ENCODE data around the gene RBMS3.
A peak's percentile ranks its signal among the peaks of the same experiment; 100 is the strongest.

The RBMS3 gene

DNA sequence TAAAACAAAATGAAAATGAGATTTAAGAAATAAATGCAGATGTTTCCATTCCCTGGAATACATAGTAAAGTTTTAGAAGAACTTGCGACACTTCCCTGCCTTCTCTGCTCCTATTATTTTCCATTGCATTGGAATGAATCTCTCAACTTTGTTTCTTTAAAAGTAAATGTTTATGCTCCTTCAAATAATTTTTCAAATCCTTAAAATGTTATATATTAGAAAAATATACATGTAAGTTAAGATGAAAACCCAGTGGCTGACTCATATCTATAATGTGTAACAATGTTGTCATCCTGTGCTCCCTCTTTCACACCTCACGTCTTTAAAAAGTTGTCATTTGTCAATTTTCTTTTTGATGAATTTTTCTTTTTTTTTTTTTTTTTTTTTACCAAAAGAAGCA lies 3.6 kb downstream of the RBMS3 start:
- Histone ChIP-seq H3K36me3 (ENCODE audit: control insufficient read depth in 1 of 2, insufficient read depth in 2 of 2, low read length in 2 of 2) (no peaks in the 10 kb centered on the region), H3K9ac (ENCODE audit: low read length) (no peak overlapping the region), H2BK5ac (ENCODE audit: low read depth, low read length, poor library complexity) (no peak overlapping the region), H4K12ac (ENCODE audit: low read depth, low read length) (no peak overlapping the region), H4K8ac (ENCODE audit: low read depth, low read length) (no peak overlapping the region), H2AK5ac (ENCODE audit: low read length) (no peak overlapping the region), H3K9me3 (ENCODE audit: insufficient read depth, low read depth, low read length) (no peaks in the 10 kb centered on the region), H4K91ac (ENCODE audit: low read depth, low read length) (no peak overlapping the region), H3K4me2 (ENCODE audit: low read length) (no peak overlapping the region), H2BK120ac (ENCODE audit: insufficient read depth, low read length, poor library complexity) (no peak overlapping the region), H3K4ac (ENCODE audit: low read depth, low read length) (no peak overlapping the region), H3K4me3 (ENCODE audit: low read depth, low read length) (no peak overlapping the region), H3K27ac (ENCODE audit: low read depth, low read length) (no peak overlapping the region), H3K79me1 (ENCODE audit: low read length) (peaks cover 21% of the 10 kb centered on the region), H3K27me3 (ENCODE audit: insufficient read depth, low read length) (no peaks in the 10 kb centered on the region), H2BK12ac (ENCODE audit: low read length) (no peak overlapping the region), H2AFZ (ENCODE audit: insufficient read depth, low read length, poor library complexity) (no peak overlapping the region), H3K23ac (ENCODE audit: low read length) (no peak overlapping the region), H3K79me2 (ENCODE audit: control insufficient read depth, insufficient read depth, low read length, poor library complexity) (peaks cover 3% of the 10 kb centered on the region), H3K14ac (ENCODE audit: low read length) (no peak overlapping the region), H3K18ac (ENCODE audit: low read length) (no peak overlapping the region), H3K4me1 (ENCODE audit: control insufficient read depth in 1 of 2, insufficient read depth in 2 of 2, low read length in 2 of 2) (peaks cover 3 to 6% of the 10 kb centered on the region in 2 experiments)
- no CpG with 5 or more reads among the region's 2 CpGs for WGBS (ENCODE audit: extremely low coverage, insufficient coverage, insufficient read length)
- no peak for DNase-seq

DNA sequence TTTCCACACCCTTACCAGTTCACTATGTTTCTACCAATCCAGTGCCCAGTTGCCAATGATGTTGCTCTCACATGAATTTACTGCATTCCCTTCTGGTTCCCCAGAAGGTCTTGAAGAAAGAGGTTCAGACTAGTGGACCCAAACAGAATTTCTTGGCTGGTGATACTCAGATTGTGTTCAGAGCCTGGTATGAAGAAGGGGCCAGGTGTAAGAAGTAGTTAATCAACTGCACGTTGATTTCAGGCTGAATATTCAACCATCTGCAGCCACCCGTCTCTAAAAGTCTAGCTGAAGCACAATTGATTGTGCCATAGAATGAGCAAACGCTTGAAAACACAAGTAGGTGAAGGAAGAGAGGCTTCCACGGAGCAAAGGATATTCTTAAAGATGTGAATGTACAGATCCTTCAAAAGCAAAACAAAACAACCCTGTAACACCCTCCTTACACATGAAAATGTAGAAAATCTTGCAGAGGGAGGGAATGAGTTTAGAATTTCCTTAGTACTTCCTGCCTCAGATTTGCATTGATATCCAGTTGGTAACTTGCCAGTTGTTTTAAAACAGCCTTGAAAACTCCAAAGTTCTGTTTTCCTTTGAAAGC lies 4.7 kb downstream of the RBMS3 start:
- Histone ChIP-seq H3K27me3 (ENCODE audit: insufficient read depth, low read length) (no peaks in the 10 kb centered on the region), H2BK5ac (ENCODE audit: low read depth, low read length, poor library complexity) (no peak overlapping the region), H3K27ac (ENCODE audit: low read depth, low read length) (no peak overlapping the region), H3K14ac (ENCODE audit: low read length) (no peak overlapping the region), H2BK12ac (ENCODE audit: low read length) (peak overlapping the region; percentile 5), H3K36me3 (ENCODE audit: control insufficient read depth in 1 of 2, insufficient read depth in 2 of 2, low read length in 2 of 2) (no peaks in the 10 kb centered on the region), H4K8ac (ENCODE audit: low read depth, low read length) (no peak overlapping the region), H3K23ac (ENCODE audit: low read length) (no peak overlapping the region), H3K4ac (ENCODE audit: low read depth, low read length) (peak overlapping the region; percentile 1), H3K9ac (ENCODE audit: low read length) (no peak overlapping the region), H3K79me2 (ENCODE audit: control insufficient read depth, insufficient read depth, low read length, poor library complexity) (peaks cover 3% of the 10 kb centered on the region), H4K91ac (ENCODE audit: low read depth, low read length) (no peak overlapping the region), H4K12ac (ENCODE audit: low read depth, low read length) (no peak overlapping the region), H2AK5ac (ENCODE audit: low read length) (no peak overlapping the region), H3K18ac (ENCODE audit: low read length) (no peak overlapping the region), H3K9me3 (ENCODE audit: insufficient read depth, low read depth, low read length) (no peaks in the 10 kb centered on the region), H2AFZ (ENCODE audit: insufficient read depth, low read length, poor library complexity) (no peak overlapping the region), H2BK120ac (ENCODE audit: insufficient read depth, low read length, poor library complexity) (no peak overlapping the region), H3K4me1 (ENCODE audit: control insufficient read depth in 1 of 2, insufficient read depth in 2 of 2, low read length in 2 of 2) (peaks cover 0 to 3% of the 10 kb centered on the region in 2 experiments), H3K79me1 (ENCODE audit: low read length) (peaks cover 18% of the 10 kb centered on the region), H3K4me3 (ENCODE audit: low read depth, low read length) (no peak overlapping the region), H3K4me2 (ENCODE audit: low read length) (no peak overlapping the region)
- WGBS (ENCODE audit: extremely low coverage, insufficient coverage, insufficient read length): no CpG with 5 or more reads among the region's 4 CpGs
- DNase-seq: no peak

DNA sequence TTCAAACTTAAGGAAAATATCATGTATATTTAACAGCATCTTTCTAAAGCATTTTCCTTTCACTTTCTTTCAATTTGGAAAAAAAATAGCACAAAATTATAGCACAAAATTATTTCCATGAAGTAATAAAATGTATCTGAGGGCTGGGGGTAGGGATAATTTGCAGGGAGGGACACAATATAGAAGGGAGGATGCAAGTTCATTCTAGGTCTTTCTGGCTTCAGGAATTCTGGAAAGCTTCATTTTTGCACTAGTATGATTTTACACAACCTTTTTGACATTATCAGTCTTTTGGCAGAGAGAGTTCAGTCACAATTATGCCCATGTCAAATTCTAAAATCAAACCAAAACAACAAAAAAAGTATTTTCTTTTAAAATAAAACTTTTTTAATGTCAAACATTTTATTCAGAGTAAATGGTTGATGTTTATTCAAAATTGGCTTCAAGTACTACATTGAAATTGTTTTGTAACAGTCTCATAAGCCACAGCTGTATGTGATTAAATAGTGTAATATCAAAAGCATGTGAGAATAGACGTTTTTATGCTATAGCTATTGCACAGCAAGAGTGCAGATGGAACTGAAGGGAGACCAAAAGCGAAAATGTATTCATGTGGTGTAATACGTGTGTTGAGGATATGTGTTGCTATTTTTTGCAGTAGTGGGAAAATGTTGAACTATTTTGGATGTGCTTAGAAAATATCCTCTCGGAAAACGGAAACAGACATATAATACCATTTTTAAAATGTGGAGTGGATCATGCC lies 5.8 kb downstream of the RBMS3 start:
- H2BK5ac ChIP-seq (ENCODE audit: low read depth, low read length, poor library complexity): no peak overlapping the region
- no peak overlapping the region for H2BK120ac ChIP-seq (ENCODE audit: insufficient read depth, low read length, poor library complexity)
- H3K4ac ChIP-seq (ENCODE audit: low read depth, low read length): no peak overlapping the region
- H3K27me3 ChIP-seq (ENCODE audit: insufficient read depth, low read length): no peaks in the 10 kb centered on the region
- H4K12ac ChIP-seq (ENCODE audit: low read depth, low read length): no peak overlapping the region
- no peak overlapping the region for H3K27ac ChIP-seq (ENCODE audit: low read depth, low read length)
- no peak overlapping the region for H4K91ac ChIP-seq (ENCODE audit: low read depth, low read length)
- no peak for DNase-seq
- no peak overlapping the region for H2BK12ac ChIP-seq (ENCODE audit: low read length)
- peaks cover 3% of the 10 kb centered on the region for H3K79me2 ChIP-seq (ENCODE audit: control insufficient read depth, insufficient read depth, low read length, poor library complexity)
- H3K23ac ChIP-seq (ENCODE audit: low read length): no peak overlapping the region
- H3K18ac ChIP-seq (ENCODE audit: low read length): no peak overlapping the region
- peaks cover 0 to under 1% of the 10 kb centered on the region in 2 experiments for H3K36me3 ChIP-seq (ENCODE audit: control insufficient read depth in 1 of 2, insufficient read depth in 2 of 2, low read length in 2 of 2)
- H3K4me2 ChIP-seq (ENCODE audit: low read length): no peak overlapping the region
- no peaks in the 10 kb centered on the region for H3K9me3 ChIP-seq (ENCODE audit: insufficient read depth, low read depth, low read length)
- peaks cover 1 to 3% of the 10 kb centered on the region in 2 experiments for H3K4me1 ChIP-seq (ENCODE audit: control insufficient read depth in 1 of 2, insufficient read depth in 2 of 2, low read length in 2 of 2)
- H4K8ac ChIP-seq (ENCODE audit: low read depth, low read length): no peak overlapping the region
- peaks cover 14% of the 10 kb centered on the region for H3K79me1 ChIP-seq (ENCODE audit: low read length)
- no peak overlapping the region for H2AFZ ChIP-seq (ENCODE audit: insufficient read depth, low read length, poor library complexity)
- no peak overlapping the region for H2AK5ac ChIP-seq (ENCODE audit: low read length)
- WGBS (ENCODE audit: extremely low coverage, insufficient coverage, insufficient read length): 100% methylated on average over 1 of the region's 5 CpGs
- no peak overlapping the region for H3K9ac ChIP-seq (ENCODE audit: low read length)
- no peak overlapping the region for H3K14ac ChIP-seq (ENCODE audit: low read length)
- no peak overlapping the region for H3K4me3 ChIP-seq (ENCODE audit: low read depth, low read length)

DNA sequence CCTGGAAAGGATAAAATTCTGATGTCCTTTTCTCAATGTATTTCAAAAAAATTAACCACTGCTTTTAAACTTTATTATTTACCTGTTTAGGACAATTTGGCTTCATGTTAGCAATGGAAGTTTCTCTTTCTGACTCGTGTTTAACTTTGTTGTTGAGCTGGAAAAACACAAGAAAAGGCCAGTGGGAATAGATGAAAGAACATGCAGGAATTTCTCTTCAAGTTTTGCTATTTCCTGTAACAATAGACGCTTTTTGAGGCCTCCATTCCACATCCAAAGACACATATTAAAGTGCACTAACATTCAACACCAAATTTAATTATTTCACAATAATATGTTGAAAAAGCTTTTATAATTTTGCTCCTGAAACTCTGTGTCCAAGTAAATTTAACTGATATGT lies 9.7 kb downstream of the RBMS3 start:
- Histone ChIP-seq H3K18ac (ENCODE audit: low read length) (no peak overlapping the region), H3K4me1 (ENCODE audit: control insufficient read depth in 1 of 2, insufficient read depth in 2 of 2, low read length in 2 of 2) (peaks cover 0 to 4% of the 10 kb centered on the region in 2 experiments), H3K9ac (ENCODE audit: low read length) (no peak overlapping the region), H2AK5ac (ENCODE audit: low read length) (no peak overlapping the region), H3K79me1 (ENCODE audit: low read length) (peaks cover under 1% of the 10 kb centered on the region), H4K91ac (ENCODE audit: low read depth, low read length) (no peak overlapping the region), H3K4me2 (ENCODE audit: low read length) (no peak overlapping the region), H3K4me3 (ENCODE audit: low read depth, low read length) (no peak overlapping the region), H3K36me3 (ENCODE audit: control insufficient read depth in 1 of 2, insufficient read depth in 2 of 2, low read length in 2 of 2) (peaks cover 0 to 2% of the 10 kb centered on the region in 2 experiments), H2AFZ (ENCODE audit: insufficient read depth, low read length, poor library complexity) (no peak overlapping the region), H2BK12ac (ENCODE audit: low read length) (no peak overlapping the region), H3K79me2 (ENCODE audit: control insufficient read depth, insufficient read depth, low read length, poor library complexity) (no peaks in the 10 kb centered on the region), H3K14ac (ENCODE audit: low read length) (no peak overlapping the region), H4K8ac (ENCODE audit: low read depth, low read length) (no peak overlapping the region), H2BK5ac (ENCODE audit: low read depth, low read length, poor library complexity) (no peak overlapping the region), H3K4ac (ENCODE audit: low read depth, low read length) (no peak overlapping the region), H3K23ac (ENCODE audit: low read length) (no peak overlapping the region), H3K27me3 (ENCODE audit: insufficient read depth, low read length) (no peaks in the 10 kb centered on the region), H4K12ac (ENCODE audit: low read depth, low read length) (no peak overlapping the region), H3K9me3 (ENCODE audit: insufficient read depth, low read depth, low read length) (no peaks in the 10 kb centered on the region), H2BK120ac (ENCODE audit: insufficient read depth, low read length, poor library complexity) (no peak overlapping the region), H3K27ac (ENCODE audit: low read depth, low read length) (no peak overlapping the region)
- no peak for DNase-seq
- WGBS (ENCODE audit: extremely low coverage, insufficient coverage, insufficient read length): no CpG with 5 or more reads among the region's 2 CpGs
